ENCODE measurements around the gene CCNY. TPM values are rescaled to one million over a fixed set of nuclear protein-coding genes. Genes with fewer than 3 reads are reported as not detected.
"Not testable (repeated sequence)": the region's sequence is repeated elsewhere in the genome, so short reads cannot be mapped to it uniquely, and the experiment has no call there.

CCNY gene
- total RNA-seq, 1 donor from 2014 or later = 37.5 TPM

DNA sequence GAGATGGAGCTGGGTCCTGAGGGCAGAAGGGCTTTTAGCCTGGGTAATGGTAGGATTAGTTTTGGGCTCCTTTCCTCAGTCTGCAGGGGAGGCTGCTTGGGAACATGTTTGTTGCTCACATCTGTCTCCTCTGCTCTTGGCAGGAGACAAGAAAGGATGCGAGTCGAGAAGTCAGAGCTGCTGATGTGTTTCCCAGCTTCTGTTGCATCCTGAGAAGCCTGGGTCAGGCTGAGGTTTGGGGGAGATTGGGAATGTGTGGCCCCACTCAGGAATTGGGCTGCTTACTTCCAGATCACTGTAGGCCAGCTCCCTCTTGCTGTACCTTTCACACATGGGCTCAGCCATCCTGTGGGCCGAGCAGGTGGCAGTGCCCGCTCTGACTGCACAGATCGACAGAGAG, 79.2 kb downstream of the CCNY start:
- TF ChIP-seq, protein P1, sequence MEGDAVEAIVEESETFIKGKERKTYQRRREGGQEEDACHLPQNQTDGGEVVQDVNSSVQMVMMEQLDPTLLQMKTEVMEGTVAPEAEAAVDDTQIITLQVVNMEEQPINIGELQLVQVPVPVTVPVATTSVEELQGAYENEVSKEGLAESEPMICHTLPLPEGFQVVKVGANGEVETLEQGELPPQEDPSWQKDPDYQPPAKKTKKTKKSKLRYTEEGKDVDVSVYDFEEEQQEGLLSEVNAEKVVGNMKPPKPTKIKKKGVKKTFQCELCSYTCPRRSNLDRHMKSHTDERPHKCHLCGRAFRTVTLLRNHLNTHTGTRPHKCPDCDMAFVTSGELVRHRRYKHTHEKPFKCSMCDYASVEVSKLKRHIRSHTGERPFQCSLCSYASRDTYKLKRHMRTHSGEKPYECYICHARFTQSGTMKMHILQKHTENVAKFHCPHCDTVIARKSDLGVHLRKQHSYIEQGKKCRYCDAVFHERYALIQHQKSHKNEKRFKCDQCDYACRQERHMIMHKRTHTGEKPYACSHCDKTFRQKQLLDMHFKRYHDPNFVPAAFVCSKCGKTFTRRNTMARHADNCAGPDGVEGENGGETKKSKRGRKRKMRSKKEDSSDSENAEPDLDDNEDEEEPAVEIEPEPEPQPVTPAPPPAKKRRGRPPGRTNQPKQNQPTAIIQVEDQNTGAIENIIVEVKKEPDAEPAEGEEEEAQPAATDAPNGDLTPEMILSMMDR (IDR thresholded peaks at IDR 0.05) = no peak
- H3K9me3 ChIP-seq = no peaks in the 10 kb centered on the region
- intact Hi-C loops (cut with DNase I) = loop anchor here (5.0 kb wide), 1 partner anchor 78 kb away; the partner anchor contains the start of gene CCNY
- DNase-seq (ENCODE audit: low spot score in 2 of 2) = peak in 1 of 2 donors; percentile 43
- no peak overlapping the region for H3K4me3 ChIP-seq
- H3K4me1 ChIP-seq = peaks cover 0 to 5% of the 10 kb centered on the region in 2 donors
- peak overlapping the region in 1 of 2 donors; percentile 6 for H3K27ac ChIP-seq
- H3K36me3 ChIP-seq = no peaks in the 10 kb centered on the region
- no peaks in the 10 kb centered on the region for H3K27me3 ChIP-seq

- peaks cover 0 to 17% of the 10 kb centered on the region in 2 donors for H3K4me1 ChIP-seq
- peak overlapping the region in 1 of 2 donors; percentile 44 for H3K27ac ChIP-seq
- intact Hi-C loops (cut with DNase I) = loop anchor here (5.0 kb wide), 1 partner anchor 79 kb away; the partner anchor contains the start of gene CCNY
- no peak overlapping the region for H3K4me3 ChIP-seq
- DNase-seq (ENCODE audit: low spot score in 2 of 2) = no peak
- no peaks in the 10 kb centered on the region for H3K36me3 ChIP-seq
- TF ChIP-seq, protein P1 (IDR thresholded peaks at IDR 0.05) = no peak
- H3K9me3 ChIP-seq = no peaks in the 10 kb centered on the region
- H3K27me3 ChIP-seq = no peaks in the 10 kb centered on the region
Observed at GRCh38 chr10:35416619-35417312, 80.5 kb downstream of the CCNY start.

GRCh38 chr10:35417313-35417625, 81.0 kb downstream of the CCNY start:
- peaks cover 0 to 21% of the 10 kb centered on the region in 2 donors for H3K4me1 ChIP-seq
- H3K36me3 ChIP-seq = no peaks in the 10 kb centered on the region
- H3K4me3 ChIP-seq = no peak overlapping the region
- peak overlapping the region; percentile 44 to 47 for H3K27ac ChIP-seq
- TF ChIP-seq, protein P1 (IDR thresholded peaks at IDR 0.05) = no peak
- H3K27me3 ChIP-seq = no peaks in the 10 kb centered on the region
- intact Hi-C loops (cut with DNase I) = loop anchor here (5.0 kb wide), 1 partner anchor 80 kb away; the partner anchor contains the start of gene CCNY
- no peaks in the 10 kb centered on the region for H3K9me3 ChIP-seq
- peak in 1 of 2 donors; percentile 33 for DNase-seq (ENCODE audit: low spot score in 2 of 2)

DNA sequence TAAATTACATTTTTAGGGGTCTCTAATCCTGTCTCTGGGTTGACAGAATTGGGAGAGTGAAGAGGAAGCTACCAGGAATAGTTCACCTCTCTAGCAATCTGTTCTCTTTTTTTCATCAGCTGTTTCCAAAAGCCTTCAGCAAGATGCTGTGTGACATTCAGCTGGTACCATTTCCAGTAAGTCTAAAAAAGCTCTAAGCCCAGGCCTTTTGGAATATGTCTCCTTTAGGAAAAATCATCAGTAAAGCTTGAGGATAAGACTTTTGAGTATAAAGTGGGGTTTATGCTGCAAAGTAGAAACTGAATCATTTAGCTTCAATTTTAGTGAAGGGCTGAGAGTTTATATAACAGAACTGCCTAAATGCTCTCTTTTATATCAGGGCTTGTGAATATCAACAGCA, 81.5 kb downstream of the CCNY start:
- intact Hi-C loops (cut with DNase I) = loop anchor here (5.0 kb wide), 1 partner anchor 80 kb away; the partner anchor contains the start of gene CCNY
- DNase-seq (ENCODE audit: low spot score in 2 of 2) = no peak
- Histone ChIP-seq H3K4me3 (no peak overlapping the region), H3K4me1 (peaks cover 0 to 26% of the 10 kb centered on the region in 2 donors), H3K9me3 (no peaks in the 10 kb centered on the region), H3K36me3 (no peaks in the 10 kb centered on the region), H3K27me3 (no peaks in the 10 kb centered on the region), H3K27ac (peak overlapping the region; percentile 44 to 47)
- TF ChIP-seq, protein P1 (IDR thresholded peaks at IDR 0.05) = no peak

- H3K4me1 ChIP-seq = peaks cover 0 to 32% of the 10 kb centered on the region in 2 donors
Observed at GRCh38 chr10:35418580-35418979, 82.3 kb downstream of the CCNY start.

GRCh38 chr10:35420044-35420443, 83.7 kb downstream of the CCNY start:
- peak overlapping the region in 1 of 2 donors; percentile 23 for H3K27ac ChIP-seq
- H3K36me3 ChIP-seq = no peaks in the 10 kb centered on the region
- no peak for DNase-seq (ENCODE audit: low spot score in 2 of 2)
- intact Hi-C loops (cut with DNase I) = no loop called here
- H3K9me3 ChIP-seq = no peaks in the 10 kb centered on the region
- no peaks in the 10 kb centered on the region for H3K27me3 ChIP-seq
- TF ChIP-seq, protein P1 (IDR thresholded peaks at IDR 0.05) = no peak
- H3K4me3 ChIP-seq = no peak overlapping the region
- peaks cover 0 to 46% of the 10 kb centered on the region in 2 donors for H3K4me1 ChIP-seq

More at GRCh38 chr10:35418580-35418979, 82.3 kb downstream of the CCNY start:
- intact Hi-C loops (cut with DNase I) = loop anchor here (5.0 kb wide), 1 partner anchor 81 kb away; the partner anchor contains the start of gene CCNY
- H3K9me3 ChIP-seq; H3K4me3 ChIP-seq; H3K27me3 ChIP-seq; DNase-seq (ENCODE audit: low spot score in 2 of 2); H3K36me3 ChIP-seq: not testable (repeated sequence)
- peak overlapping the region; percentile 44 to 47 for H3K27ac ChIP-seq

Measured in ascending aorta (tissue), 2 donors.